KMS-11 (cell line): ENCODE results near the gene OR52W1.

ENCODE experiments used
- H2AFZ ChIP-seq: fragments of 200-600 bp; sonication (generic); 2 replicates; pipeline ENCODE4 v1.6.1; 2016; ENCODE audit warnings: antibody characterized with exemption, mixed run types, low read depth
- H3K27ac ChIP-seq: fragments of 200-600 bp; sonication (generic); 2 replicates; pipeline ENCODE4 v1.6.1; 2016; ENCODE audit warnings: mild to moderate bottlenecking, mixed run types
- H3K27me3 ChIP-seq: fragments of 200-600 bp; sonication (generic); 2 replicates; pipeline ENCODE4 v1.6.1; 2017; ENCODE audit warnings: mild to moderate bottlenecking, low read depth, mixed run types, moderate library complexity; ENCODE audit not compliant: insufficient read depth
- H3K36me3 ChIP-seq: fragments of 200-600 bp; sonication (generic); 2 replicates; pipeline ENCODE4 v1.6.1; 2017; ENCODE audit warnings: mild to moderate bottlenecking, mixed run types; ENCODE audit not compliant: insufficient read depth
- H3K4me1 ChIP-seq: fragments of 200-600 bp; sonication (generic); 2 replicates; pipeline ENCODE4 v1.6.1; 2016; ENCODE audit warnings: mild to moderate bottlenecking, low read depth, mixed run types; ENCODE audit not compliant: poor library complexity, severe bottlenecking
- H3K4me2 ChIP-seq: fragments of 200-600 bp; sonication (generic); 2 replicates; pipeline ENCODE4 v1.7.0; 2016; ENCODE audit warnings: mild to moderate bottlenecking, mixed run types
- H3K4me3 ChIP-seq: fragments of 200-600 bp; sonication (generic); IDR thresholded peaks from 2 replicates; pipeline ENCODE4 v1.6.1; 2017; ENCODE audit warnings: low read depth, low read length, mixed read lengths; ENCODE audit not compliant: insufficient read depth
- H3K79me2 ChIP-seq: fragments of 200-600 bp; sonication (generic); 2 replicates; pipeline ENCODE4 v1.6.1; 2016; ENCODE audit warnings: low read depth, mixed run types; ENCODE audit not compliant: insufficient read depth
- H3K9ac ChIP-seq: fragments of 200-600 bp; sonication (generic); 2 replicates; pipeline ENCODE4 v1.6.1; 2016; ENCODE audit warnings: mild to moderate bottlenecking, mixed run types
- H4K20me1 ChIP-seq: fragments of 200-600 bp; sonication (generic); 2 replicates; pipeline ENCODE4 v1.6.1; 2016; ENCODE audit warnings: mild to moderate bottlenecking, mixed run types; ENCODE audit not compliant: insufficient read depth
- TF ChIP-seq, protein P1 (sequence below): fragments of 200-600 bp; sonication (generic); conservative IDR thresholded peaks from 2 replicates; pipeline ENCODE4 v1.6.1; 2017; ENCODE audit warnings: low read depth, mild to moderate bottlenecking, antibody characterized with exemption, low read length, moderate library complexity, mixed read lengths

OR52W1 gene

DNA sequence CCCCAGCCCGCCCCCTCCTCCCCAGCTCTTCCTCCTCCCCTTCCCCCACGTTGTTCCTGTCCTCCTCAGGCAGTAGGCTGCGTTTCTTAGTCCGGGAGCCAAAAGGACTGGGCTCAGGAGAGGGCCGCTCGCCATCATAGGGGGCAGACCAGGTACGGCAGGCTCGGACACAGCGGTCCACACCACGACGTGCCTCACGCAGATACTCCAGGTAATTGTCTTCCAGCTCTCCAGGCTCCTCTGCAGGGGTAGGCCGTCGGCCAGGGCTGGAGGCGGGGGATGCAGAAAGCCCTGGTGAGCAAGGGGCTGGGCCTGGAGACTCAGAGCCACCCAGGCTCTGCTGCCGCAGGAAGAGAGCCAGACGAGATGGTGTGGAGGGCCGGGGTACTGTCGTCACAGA lies 18.7 kb downstream of the OR52W1 start:
- H3K9ac ChIP-seq = no peak overlapping the region
- no peaks in the 10 kb centered on the region for H3K27me3 ChIP-seq
- no peaks in the 10 kb centered on the region for H4K20me1 ChIP-seq
- H3K27ac ChIP-seq = no peak overlapping the region
- no peaks in the 10 kb centered on the region for H3K79me2 ChIP-seq
- H3K36me3 ChIP-seq = no peaks in the 10 kb centered on the region
- no peaks in the 10 kb centered on the region for H3K4me1 ChIP-seq
- TF ChIP-seq, protein P1, sequence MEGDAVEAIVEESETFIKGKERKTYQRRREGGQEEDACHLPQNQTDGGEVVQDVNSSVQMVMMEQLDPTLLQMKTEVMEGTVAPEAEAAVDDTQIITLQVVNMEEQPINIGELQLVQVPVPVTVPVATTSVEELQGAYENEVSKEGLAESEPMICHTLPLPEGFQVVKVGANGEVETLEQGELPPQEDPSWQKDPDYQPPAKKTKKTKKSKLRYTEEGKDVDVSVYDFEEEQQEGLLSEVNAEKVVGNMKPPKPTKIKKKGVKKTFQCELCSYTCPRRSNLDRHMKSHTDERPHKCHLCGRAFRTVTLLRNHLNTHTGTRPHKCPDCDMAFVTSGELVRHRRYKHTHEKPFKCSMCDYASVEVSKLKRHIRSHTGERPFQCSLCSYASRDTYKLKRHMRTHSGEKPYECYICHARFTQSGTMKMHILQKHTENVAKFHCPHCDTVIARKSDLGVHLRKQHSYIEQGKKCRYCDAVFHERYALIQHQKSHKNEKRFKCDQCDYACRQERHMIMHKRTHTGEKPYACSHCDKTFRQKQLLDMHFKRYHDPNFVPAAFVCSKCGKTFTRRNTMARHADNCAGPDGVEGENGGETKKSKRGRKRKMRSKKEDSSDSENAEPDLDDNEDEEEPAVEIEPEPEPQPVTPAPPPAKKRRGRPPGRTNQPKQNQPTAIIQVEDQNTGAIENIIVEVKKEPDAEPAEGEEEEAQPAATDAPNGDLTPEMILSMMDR = no peak
- H3K4me3 ChIP-seq = no peak overlapping the region
- no peak overlapping the region for H3K4me2 ChIP-seq
- H2AFZ ChIP-seq = no peak overlapping the region

DNA sequence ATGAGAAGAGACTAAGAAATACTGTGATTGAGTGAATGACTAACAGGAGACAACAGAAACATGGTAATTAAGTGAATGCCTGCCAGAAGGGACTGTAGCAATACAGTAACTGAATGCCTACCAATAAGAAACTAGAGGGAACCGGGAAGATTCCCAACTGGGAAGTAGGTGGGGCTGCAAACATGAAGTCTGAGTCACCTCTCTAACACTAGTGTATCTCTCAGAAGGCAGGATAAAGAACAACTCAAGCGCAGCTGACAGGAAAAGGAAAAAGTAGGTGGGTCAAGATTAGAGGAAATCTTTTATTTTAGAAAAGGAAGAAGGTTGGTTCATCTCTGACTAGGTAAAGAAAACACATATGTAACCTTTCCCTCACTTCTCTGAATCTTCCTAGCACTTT lies 20.3 kb downstream of the OR52W1 start:
- H3K27ac ChIP-seq = no peak overlapping the region
- no peak overlapping the region for H2AFZ ChIP-seq
- no peaks in the 10 kb centered on the region for H3K4me1 ChIP-seq
- H3K79me2 ChIP-seq = no peaks in the 10 kb centered on the region
- no peaks in the 10 kb centered on the region for H4K20me1 ChIP-seq
- no peak overlapping the region for H3K4me2 ChIP-seq
- H3K4me3 ChIP-seq = no peak overlapping the region
- no peaks in the 10 kb centered on the region for H3K36me3 ChIP-seq
- H3K9ac ChIP-seq = no peak overlapping the region
- TF ChIP-seq, protein P1 = no peak
- no peaks in the 10 kb centered on the region for H3K27me3 ChIP-seq

DNA sequence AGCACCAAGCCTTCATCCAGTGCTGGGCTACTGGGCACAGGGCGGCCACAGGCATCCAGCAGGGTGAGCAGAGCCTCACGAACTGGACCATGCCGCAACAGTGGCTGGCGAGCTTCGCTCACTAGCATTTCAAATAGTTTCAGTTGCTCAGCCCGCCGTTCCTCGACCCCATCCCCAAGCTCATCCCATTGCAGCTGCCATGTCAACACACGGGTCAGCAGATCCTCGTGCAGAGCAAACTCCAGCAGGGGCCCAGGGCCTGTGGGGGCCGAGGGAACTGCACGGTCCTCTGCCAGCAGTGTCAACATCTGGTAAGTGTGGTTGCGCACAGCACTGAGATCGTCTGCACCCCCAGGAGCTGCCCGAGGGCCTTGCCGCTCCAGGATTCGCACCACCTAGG lies 24.8 kb downstream of the OR52W1 start:
- no peak overlapping the region for H2AFZ ChIP-seq
- H3K79me2 ChIP-seq = no peaks in the 10 kb centered on the region
- H3K27ac ChIP-seq = no peak overlapping the region
- H3K36me3 ChIP-seq = no peaks in the 10 kb centered on the region
- TF ChIP-seq, protein P1 = no peak
- H3K27me3 ChIP-seq = no peaks in the 10 kb centered on the region
- no peaks in the 10 kb centered on the region for H4K20me1 ChIP-seq
- no peak overlapping the region for H3K4me2 ChIP-seq
- H3K4me3 ChIP-seq = no peak overlapping the region
- H3K9ac ChIP-seq = no peak overlapping the region
- H3K4me1 ChIP-seq = no peaks in the 10 kb centered on the region

DNA sequence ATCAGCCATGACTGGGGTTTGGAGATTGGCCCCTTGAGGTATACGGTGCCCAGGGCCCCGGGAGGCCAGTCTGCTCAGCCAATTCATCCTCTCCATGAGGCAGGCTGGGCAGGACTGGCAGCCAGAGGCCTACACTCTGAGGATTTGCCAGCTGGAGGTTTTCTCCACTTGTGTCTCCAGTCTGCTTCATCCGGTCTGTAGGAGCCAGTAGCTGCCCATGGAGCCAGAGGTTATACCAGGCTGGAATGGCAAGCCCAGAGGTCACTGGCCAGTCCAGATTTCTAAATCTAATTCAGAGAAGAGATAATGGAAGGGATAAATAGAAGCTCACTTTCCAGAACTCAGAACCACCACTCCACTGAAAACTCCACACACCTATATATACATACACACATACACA lies 25.4 kb downstream of the OR52W1 start:
- no peaks in the 10 kb centered on the region for H3K27me3 ChIP-seq
- no peaks in the 10 kb centered on the region for H3K79me2 ChIP-seq
- no peak overlapping the region for H3K4me3 ChIP-seq
- no peak overlapping the region for H3K27ac ChIP-seq
- no peak overlapping the region for H3K9ac ChIP-seq
- TF ChIP-seq, protein P1 = no peak
- H3K4me2 ChIP-seq = no peak overlapping the region
- H3K4me1 ChIP-seq = no peaks in the 10 kb centered on the region
- H2AFZ ChIP-seq = no peak overlapping the region
- H4K20me1 ChIP-seq = no peaks in the 10 kb centered on the region
- no peaks in the 10 kb centered on the region for H3K36me3 ChIP-seq

DNA sequence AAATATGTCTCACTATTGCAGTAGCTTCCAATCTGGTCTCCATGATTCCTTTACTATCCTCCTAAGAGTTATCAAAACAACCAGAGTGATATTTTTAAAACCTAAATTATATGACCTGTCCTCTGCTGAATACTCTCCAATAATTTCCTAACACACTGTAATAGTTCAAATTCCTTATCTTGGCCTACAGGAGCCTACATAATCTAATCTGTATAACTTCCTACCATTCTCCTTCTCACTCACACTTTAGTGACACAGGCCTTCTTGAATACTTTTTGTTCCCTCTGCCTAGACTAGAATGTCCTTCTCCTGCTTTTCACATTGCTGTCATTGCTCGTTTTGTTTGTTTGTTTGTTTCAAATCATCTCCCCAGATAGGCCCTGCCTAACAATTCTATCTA lies 26.0 kb downstream of the OR52W1 start:
- Histone ChIP-seq H3K9ac (no peak overlapping the region), H3K27me3 (no peaks in the 10 kb centered on the region), H3K4me3 (no peak overlapping the region), H3K79me2 (no peaks in the 10 kb centered on the region), H2AFZ (no peak overlapping the region), H3K36me3 (no peaks in the 10 kb centered on the region), H3K4me1 (no peaks in the 10 kb centered on the region), H3K27ac (no peak overlapping the region), H3K4me2 (no peak overlapping the region), H4K20me1 (no peaks in the 10 kb centered on the region)
- TF ChIP-seq, protein P1 = no peak
